ENCODE measurements around the gene BTBD9.

The BTBD9 gene

DNA sequence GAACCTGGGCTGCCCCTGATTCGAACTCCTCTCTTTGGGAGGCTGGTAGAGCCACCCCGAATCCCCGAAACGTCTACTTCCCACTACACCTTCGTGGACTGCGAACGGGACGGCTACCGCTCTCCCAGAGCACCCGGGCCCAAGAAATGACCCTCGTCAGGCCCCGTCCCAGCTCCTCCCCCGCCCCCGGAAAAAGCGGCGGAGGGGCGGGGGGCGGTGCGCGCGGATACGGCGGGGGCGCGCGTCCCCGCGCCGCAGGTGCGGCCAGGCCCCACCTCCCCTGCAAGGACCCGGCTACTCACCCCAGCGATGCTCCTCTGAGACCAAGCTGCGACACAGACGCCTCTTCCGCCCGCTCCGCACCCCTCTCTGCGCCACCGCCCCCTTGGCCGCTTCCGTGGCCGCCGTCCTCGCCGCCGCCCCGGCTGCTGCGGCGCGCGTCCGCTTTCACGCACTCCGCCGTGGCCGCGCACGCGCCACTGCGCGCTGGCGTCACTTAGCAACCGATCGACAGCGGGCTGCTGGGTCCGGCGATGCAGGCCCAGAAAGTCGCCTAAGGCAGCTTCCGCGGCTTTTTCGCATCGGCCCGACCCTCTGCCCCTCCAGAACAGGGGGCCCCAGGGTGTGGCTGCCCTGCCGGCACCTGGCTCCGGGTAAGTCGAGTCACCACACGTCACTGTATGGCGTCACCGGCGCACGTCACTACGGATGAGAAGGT, at the start of gene BTBD9:
BTBD9 (minus strand) TSS at position 432 of the 718 bp plus-strand sequence.
- no peaks in the 10 kb centered on the region for H3K36me3 ChIP-seq (ENCODE audit: control insufficient read depth, insufficient read depth, low read length)
- no peaks in the 10 kb centered on the region for H3K9me3 ChIP-seq (ENCODE audit: control insufficient read depth, low read length)
- peaks cover 11% of the 10 kb centered on the region for H3K79me2 ChIP-seq
- peak within 1 kb of the TSS; percentile 82 for H3K9ac ChIP-seq
- no peaks in the 10 kb centered on the region for H3K27me3 ChIP-seq (ENCODE audit: control insufficient read depth, insufficient read depth, low read length)
- H3K4me3 ChIP-seq (ENCODE audit: low read depth, low read length), result peak within 1 kb of the TSS; percentile 96
- H3K4me2 ChIP-seq (ENCODE audit: low read length), result peak within 1 kb of the TSS; percentile 97
- TF ChIP-seq CTCF (IDR thresholded peaks at IDR 0.05), result no peak
- peak within 1 kb of the TSS; percentile 98 for H2AFZ ChIP-seq
- peaks cover 10% of the 10 kb centered on the region for H3K4me1 ChIP-seq
- peak within 1 kb of the TSS; percentile 93 for H3K27ac ChIP-seq

- Histone ChIP-seq H3K27me3 (ENCODE audit: control insufficient read depth, insufficient read depth, low read length) (no peaks in the 10 kb centered on the region), H3K27ac (no peak overlapping the region), H3K4me3 (ENCODE audit: low read depth, low read length) (no peak overlapping the region), H2AFZ (no peak overlapping the region), H3K4me1 (no peaks in the 10 kb centered on the region), H3K79me2 (no peaks in the 10 kb centered on the region), H3K36me3 (ENCODE audit: control insufficient read depth, insufficient read depth, low read length) (no peaks in the 10 kb centered on the region), H3K4me2 (ENCODE audit: low read length) (no peak overlapping the region), H3K9me3 (ENCODE audit: control insufficient read depth, low read length) (no peaks in the 10 kb centered on the region), H3K9ac (no peak overlapping the region)
- TF ChIP-seq CTCF (IDR thresholded peaks at IDR 0.05), result no peak
Observed at GRCh38 chr6:38688579-38689087, 48.9 kb upstream of the BTBD9 start.

- Histone ChIP-seq H3K4me1 (no peaks in the 10 kb centered on the region), H2AFZ (no peak overlapping the region), H3K4me3 (ENCODE audit: low read depth, low read length) (no peak overlapping the region), H3K4me2 (ENCODE audit: low read length) (no peak overlapping the region), H3K36me3 (ENCODE audit: control insufficient read depth, insufficient read depth, low read length) (no peaks in the 10 kb centered on the region), H3K9ac (no peak overlapping the region), H3K27ac (no peak overlapping the region), H3K27me3 (ENCODE audit: control insufficient read depth, insufficient read depth, low read length) (no peaks in the 10 kb centered on the region), H3K9me3 (ENCODE audit: control insufficient read depth, low read length) (no peaks in the 10 kb centered on the region), H3K79me2 (no peaks in the 10 kb centered on the region)
- TF ChIP-seq CTCF (IDR thresholded peaks at IDR 0.05), result no peak
Observed at GRCh38 chr6:38687549-38687948, 47.8 kb upstream of the BTBD9 start.

DNA sequence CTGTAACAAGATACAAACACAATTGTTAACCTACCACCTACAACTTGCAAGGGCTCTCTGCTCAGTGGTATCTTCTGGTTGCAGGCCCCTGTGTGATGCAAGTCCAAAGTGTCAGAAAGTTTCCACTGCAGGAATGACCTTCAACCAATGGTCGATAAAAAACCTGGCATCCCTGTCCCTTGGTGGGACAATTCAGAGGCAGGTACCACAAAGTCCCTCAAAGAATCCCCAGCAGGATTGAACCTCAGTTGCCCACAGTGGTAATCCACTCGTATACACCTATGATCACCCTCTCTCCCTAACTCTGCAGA, 47.3 kb upstream of the BTBD9 start:
- Histone ChIP-seq H3K27me3 (ENCODE audit: control insufficient read depth, insufficient read depth, low read length) (no peaks in the 10 kb centered on the region), H3K79me2 (no peaks in the 10 kb centered on the region), H2AFZ (no peak overlapping the region), H3K36me3 (ENCODE audit: control insufficient read depth, insufficient read depth, low read length) (no peaks in the 10 kb centered on the region), H3K4me2 (ENCODE audit: low read length) (no peak overlapping the region), H3K9me3 (ENCODE audit: control insufficient read depth, low read length) (no peaks in the 10 kb centered on the region), H3K27ac (no peak overlapping the region), H3K9ac (no peak overlapping the region), H3K4me1 (no peaks in the 10 kb centered on the region), H3K4me3 (ENCODE audit: low read depth, low read length) (no peak overlapping the region)
- TF ChIP-seq CTCF (IDR thresholded peaks at IDR 0.05), result no peak

All from parathyroid adenoma (tissue), 2 donors.